ENCODE results near the gene BCAS4.

DNA sequence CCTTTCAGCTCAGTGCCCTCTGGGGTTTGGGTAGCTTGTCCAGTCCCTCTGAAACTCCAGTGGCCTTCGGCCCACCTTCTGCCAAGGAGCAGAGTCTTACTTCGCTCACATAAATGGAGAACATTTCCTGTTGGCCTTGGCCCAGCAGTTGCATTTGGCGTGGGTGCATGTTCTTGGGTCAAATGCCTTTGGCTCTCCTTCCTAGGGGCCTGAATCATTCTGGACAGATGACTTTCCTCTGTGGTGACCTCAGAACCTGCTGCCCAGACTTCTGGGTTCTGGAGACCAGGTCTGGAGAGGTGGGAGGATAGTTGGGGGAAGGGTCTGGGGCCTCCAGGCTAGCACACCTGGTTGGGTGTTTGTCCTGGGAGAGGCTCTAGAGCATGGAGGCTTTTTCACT is 29.3 kb downstream of the BCAS4 start:
- TF ChIP-seq, protein P1, sequence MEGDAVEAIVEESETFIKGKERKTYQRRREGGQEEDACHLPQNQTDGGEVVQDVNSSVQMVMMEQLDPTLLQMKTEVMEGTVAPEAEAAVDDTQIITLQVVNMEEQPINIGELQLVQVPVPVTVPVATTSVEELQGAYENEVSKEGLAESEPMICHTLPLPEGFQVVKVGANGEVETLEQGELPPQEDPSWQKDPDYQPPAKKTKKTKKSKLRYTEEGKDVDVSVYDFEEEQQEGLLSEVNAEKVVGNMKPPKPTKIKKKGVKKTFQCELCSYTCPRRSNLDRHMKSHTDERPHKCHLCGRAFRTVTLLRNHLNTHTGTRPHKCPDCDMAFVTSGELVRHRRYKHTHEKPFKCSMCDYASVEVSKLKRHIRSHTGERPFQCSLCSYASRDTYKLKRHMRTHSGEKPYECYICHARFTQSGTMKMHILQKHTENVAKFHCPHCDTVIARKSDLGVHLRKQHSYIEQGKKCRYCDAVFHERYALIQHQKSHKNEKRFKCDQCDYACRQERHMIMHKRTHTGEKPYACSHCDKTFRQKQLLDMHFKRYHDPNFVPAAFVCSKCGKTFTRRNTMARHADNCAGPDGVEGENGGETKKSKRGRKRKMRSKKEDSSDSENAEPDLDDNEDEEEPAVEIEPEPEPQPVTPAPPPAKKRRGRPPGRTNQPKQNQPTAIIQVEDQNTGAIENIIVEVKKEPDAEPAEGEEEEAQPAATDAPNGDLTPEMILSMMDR (IDR thresholded peaks at IDR 0.05; ENCODE audit: low read depth, low read length): no peak
- no peak for TF ChIP-seq EZH2phosphoT487 (IDR thresholded peaks at IDR 0.05; ENCODE audit: low read depth)

Data from OCI-LY3 (cell line).